GM18511 (cell line): ENCODE data around the gene ADRA2C.
"Not testable (repeated sequence)": the region's sequence is repeated elsewhere in the genome, so short reads cannot be mapped to it uniquely, and the experiment has no call there.

ENCODE experiments used
- ATAC-seq: cut with Tn5 transposase; IDR thresholded peaks from one replicate; pipeline ENCODE4 v1.9.1; 2021; ENCODE audit warnings: mild to moderate bottlenecking, moderate library complexity; ENCODE audit not compliant: unreplicated experiment

Gene ADRA2C

GRCh38 chr4:3810111-3810680 is 44.0 kb downstream of the ADRA2C start:
- ATAC-seq: no peak

DNA sequence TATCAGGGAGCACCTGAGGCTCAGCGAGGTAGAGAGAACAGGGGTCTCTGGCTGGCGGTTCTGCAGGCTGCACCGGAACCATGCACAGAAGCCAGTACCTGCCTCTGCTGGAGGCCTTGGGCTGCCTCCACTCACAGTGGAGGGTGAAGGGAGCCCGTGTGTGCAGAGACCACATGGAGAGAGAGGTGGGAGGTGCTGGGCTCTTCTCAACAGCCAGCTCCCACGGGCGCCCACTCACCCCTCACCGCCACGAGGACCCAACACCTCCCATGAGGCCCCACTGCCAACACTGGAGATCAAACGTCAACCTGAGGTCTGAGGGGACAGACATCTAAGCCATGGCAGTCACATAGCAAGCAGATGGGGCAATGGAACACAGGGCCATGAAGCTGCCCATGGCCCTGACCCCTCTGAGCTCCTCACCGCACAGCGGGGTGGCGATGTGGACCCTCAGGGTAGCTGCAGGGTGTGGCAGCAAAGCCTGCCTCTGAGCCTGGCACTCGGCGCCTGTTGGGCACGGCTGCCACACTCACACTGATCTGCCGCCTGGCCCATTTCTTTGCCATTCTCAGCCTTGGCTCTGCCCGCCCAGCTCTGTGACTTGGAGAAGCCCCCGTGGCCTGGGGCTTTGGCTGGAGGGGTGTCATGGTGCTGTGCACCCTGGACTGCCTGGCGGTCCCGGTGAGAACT is 44.8 kb downstream of the ADRA2C start:
- no peak for ATAC-seq

GRCh38 chr4:3811621-3812020 is 45.4 kb downstream of the ADRA2C start:
- ATAC-seq: no peak

DNA sequence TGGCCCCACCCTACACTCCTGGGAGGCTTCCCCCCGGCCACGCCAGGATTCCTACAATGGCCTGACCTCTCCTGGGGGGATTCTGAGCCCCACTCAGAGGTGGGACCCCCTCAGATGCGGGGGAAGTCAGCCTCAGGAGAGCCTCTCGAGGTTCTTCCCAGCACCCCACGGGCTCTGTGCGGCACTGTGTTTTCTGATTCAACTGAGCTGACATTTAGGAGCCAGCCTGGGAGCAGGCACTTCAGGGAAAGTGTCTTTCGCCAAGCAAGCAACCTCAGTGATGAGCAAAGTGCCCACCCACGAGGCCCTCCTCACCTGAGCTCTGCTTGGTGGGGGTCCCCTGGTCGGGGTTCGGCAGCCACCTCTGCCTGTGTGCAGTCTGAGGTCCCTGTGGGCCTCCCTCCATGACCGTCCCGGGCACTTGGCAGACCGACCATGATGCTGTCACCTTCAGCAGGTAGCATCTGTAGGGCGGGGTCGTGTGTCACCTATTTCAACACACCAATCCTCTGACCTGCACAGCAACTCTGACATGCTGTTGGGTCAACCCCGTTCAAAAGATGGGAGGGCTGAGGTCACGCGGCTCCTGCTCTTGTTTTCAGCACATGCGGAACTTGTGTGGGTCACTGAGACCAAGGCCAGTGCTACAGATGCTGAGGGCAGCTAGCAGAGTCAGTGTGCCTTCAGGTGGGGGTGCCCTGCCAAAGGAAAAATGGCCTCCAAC is 46.2 kb downstream of the ADRA2C start:
- no peak for ATAC-seq

DNA sequence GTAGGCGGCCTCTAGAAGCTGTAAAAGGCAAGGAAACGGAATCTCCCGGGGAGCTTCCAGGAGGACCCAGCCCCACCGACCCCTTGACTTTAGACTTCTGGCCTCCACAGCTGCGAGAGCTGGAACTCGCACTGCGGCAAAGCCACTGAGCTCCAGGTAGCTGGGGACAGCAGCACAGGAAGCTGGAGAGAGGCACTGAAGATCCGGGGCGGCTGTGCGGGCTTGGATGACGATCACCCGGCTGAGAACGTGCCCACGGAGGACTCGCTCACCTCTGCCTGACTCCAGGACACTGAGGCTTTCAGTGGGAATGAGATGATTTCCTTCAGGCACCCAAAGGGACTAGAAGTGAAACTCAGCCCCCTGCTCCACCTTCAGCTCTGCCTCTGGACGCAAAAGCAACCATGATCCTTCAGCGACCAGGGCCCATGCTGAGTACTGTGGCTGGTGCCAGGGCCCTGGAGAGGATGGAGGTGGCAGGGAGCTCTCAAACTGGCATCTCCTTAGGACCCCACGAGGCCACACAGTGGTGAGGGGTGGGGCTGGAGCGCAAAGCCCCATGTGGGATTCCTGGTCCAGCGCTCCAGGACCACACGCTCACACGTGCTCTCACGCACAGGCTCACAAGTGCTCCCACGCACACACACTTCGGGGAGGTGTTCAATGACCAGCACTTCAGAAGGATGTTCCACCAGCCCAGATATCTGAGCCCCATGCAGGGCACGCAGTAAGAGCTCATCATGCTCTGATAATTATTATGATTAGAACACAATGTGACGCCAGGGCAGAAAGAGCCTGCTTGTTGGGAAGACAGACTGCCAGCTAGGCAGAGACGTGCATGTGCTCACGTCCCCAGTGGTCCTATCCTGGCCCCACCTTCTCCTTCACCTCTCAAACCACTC is 47.2 kb downstream of the ADRA2C start:
- no peak for ATAC-seq

- no peak for ATAC-seq
Measured at GRCh38 chr4:3814053-3814570, 47.9 kb downstream of the ADRA2C start.

- not testable (repeated sequence) for ATAC-seq
Measured at GRCh38 chr4:3814838-3815237, 48.7 kb downstream of the ADRA2C start.

GRCh38 chr4:3816256-3816825 is 50.2 kb downstream of the ADRA2C start:
- no peak for ATAC-seq

DNA sequence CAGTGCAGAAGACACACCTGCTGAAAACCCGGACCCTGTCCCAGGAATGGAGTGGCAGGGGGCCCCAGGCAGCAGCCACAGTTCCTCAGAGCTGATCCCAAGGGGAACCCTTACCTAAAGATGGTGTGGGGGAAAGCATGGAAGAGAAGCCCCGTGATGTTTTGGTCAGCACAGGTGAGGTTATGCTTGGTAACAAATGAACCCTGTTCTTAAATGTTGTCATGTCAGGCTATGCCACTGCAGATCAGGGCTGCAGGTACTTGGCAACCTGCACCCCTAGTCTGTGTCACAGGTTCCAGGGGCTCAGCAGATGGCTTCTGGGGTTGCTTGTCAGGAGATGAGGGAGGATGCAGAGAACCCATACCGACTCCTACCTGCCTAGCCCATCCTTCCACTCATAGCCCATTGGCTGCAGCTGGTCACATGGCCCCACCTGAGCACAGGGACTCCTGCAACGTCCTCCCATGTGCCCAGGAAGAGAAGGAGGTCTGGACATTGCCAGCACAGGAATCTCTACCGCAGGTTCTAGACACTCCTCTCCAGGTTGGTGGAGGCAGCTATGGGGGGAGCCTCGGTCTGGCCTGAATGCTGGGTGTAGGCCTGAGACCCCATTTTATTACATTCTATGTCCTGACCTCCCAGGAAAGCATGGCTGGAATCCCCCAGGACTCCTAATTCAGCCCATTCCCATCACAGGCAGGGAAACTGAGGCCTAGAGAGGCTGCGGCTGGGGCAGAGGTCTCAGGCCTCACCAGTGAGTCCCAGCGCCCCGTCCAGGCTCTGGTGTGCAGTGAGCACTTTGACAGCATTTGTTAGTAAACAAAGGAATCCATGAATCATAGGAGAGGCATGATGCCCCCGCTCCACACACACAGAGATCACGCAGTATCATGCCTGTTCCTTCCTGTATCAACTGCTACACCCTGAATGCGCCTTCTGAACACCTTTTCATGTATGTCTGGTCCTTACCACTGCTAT is 51.1 kb downstream of the ADRA2C start:
- no peak for ATAC-seq
